H9 (cell line): ENCODE results near the gene CDH16. TPM values are rescaled to one million over a fixed set of nuclear protein-coding genes. Genes with fewer than 3 reads are reported as not detected.

ENCODE experiments used
- DNase-seq: peaks from one replicate; pipeline ENCODE4 v3.0.0-alpha.2; 2017
- H2AFZ ChIP-seq: one replicate; pipeline ENCODE4 v1.6.1; 2013; ENCODE audit warnings: mild to moderate bottlenecking, low read length, control low read depth, moderate library complexity
- H2AK5ac ChIP-seq: 2 replicates; pipeline ENCODE4 v1.6.1; 2013; ENCODE audit warnings: low read length, control low read depth, mixed read lengths; ENCODE audit not compliant: insufficient read length
- H2BK120ac ChIP-seq: one replicate; pipeline ENCODE4 v1.6.1; 2013; ENCODE audit warnings: low read depth, mild to moderate bottlenecking, low read length, control low read depth, inconsistent platforms; ENCODE audit not compliant: poor library complexity, severe bottlenecking
- H2BK12ac ChIP-seq: 2 replicates; pipeline ENCODE4 v1.6.1; 2013; ENCODE audit warnings: low read length, control low read depth, mixed read lengths, low read depth; ENCODE audit not compliant: insufficient read length
- H2BK15ac ChIP-seq: 2 replicates; pipeline ENCODE4 v1.6.1; 2013; ENCODE audit warnings: low read depth, low read length, control low read depth
- H2BK20ac ChIP-seq: one replicate; pipeline ENCODE4 v1.6.1; 2013; ENCODE audit warnings: low read depth, mild to moderate bottlenecking, low read length, control low read depth, inconsistent platforms; ENCODE audit not compliant: poor library complexity, severe bottlenecking
- H2BK5ac ChIP-seq: 2 replicates; pipeline ENCODE4 v1.6.1; 2013; ENCODE audit warnings: low read length, control low read depth, mixed read lengths; ENCODE audit not compliant: insufficient read length
- H3K14ac ChIP-seq: 2 replicates; pipeline ENCODE4 v1.6.1; 2013; ENCODE audit warnings: low read length, control low read depth; ENCODE audit not compliant: insufficient read depth
- H3K18ac ChIP-seq: 2 replicates; pipeline ENCODE4 v1.6.1; 2013; ENCODE audit warnings: low read depth, mild to moderate bottlenecking, mixed read lengths, low read length, control low read depth; ENCODE audit not compliant: insufficient read length
- H3K23ac ChIP-seq: 2 replicates; pipeline ENCODE4 v1.6.1; 2013; ENCODE audit warnings: low read length, control low read depth, mixed read lengths, low read depth; ENCODE audit not compliant: insufficient read length
- H3K23me2 ChIP-seq: 2 replicates; pipeline ENCODE4 v1.6.1; 2013; ENCODE audit warnings: low read depth, mild to moderate bottlenecking, mixed read lengths, low read length, control low read depth; ENCODE audit not compliant: insufficient read length, poor library complexity, severe bottlenecking
- H3K27ac ChIP-seq: 2 replicates; pipeline ENCODE4 v1.5.1; 2013; ENCODE audit warnings: low read length, control low read depth, mixed read lengths, low read depth; ENCODE audit not compliant: insufficient read length
- H3K27me3 ChIP-seq: 2 replicates; pipeline ENCODE4 v1.6.1; 2013; ENCODE audit warnings: low read length, control low read depth, inconsistent platforms; ENCODE audit not compliant: insufficient read depth
- H3K4ac ChIP-seq: 2 replicates; pipeline ENCODE4 v1.6.1; 2013; ENCODE audit warnings: low read depth, mild to moderate bottlenecking, control low read depth, inconsistent platforms, low read length, moderate library complexity
- H3K4me1 ChIP-seq: 2 replicates; pipeline ENCODE4 v1.6.1; 2013; ENCODE audit warnings: low read length, control low read depth, inconsistent platforms; ENCODE audit not compliant: insufficient read depth
- H3K4me2 ChIP-seq: 2 replicates; pipeline ENCODE4 v1.6.1; 2013; ENCODE audit warnings: low read length, control low read depth, mixed read lengths; ENCODE audit not compliant: insufficient read length, insufficient read depth
- H3K56ac ChIP-seq: 2 replicates; pipeline ENCODE4 v1.6.1; 2013; ENCODE audit warnings: low read depth, mild to moderate bottlenecking, mixed read lengths, low read length, control low read depth; ENCODE audit not compliant: insufficient read length
- H3K79me1 ChIP-seq: 2 replicates; pipeline ENCODE4 v1.6.1; 2013; ENCODE audit warnings: low read depth, mild to moderate bottlenecking, moderate library complexity, low read length, control low read depth, inconsistent platforms; ENCODE audit not compliant: insufficient read depth, poor library complexity, severe bottlenecking
- H3K79me2 ChIP-seq: 2 replicates; pipeline ENCODE4 v1.6.1; 2013; ENCODE audit warnings: low read length, control low read depth, inconsistent platforms; ENCODE audit not compliant: insufficient read depth
- H3K9ac ChIP-seq: 2 replicates; pipeline ENCODE4 v1.6.1; 2013; ENCODE audit warnings: low read length, control low read depth, mixed read lengths; ENCODE audit not compliant: insufficient read length; ENCODE audit errors: extremely low read depth
- H3K9me3 ChIP-seq: one replicate; pipeline ENCODE4 v1.6.1; 2013; ENCODE audit warnings: low read depth, low read length, inconsistent platforms; ENCODE audit not compliant: control insufficient read depth
- H3T11ph ChIP-seq: one replicate; pipeline ENCODE4 v1.6.1; 2013; ENCODE audit warnings: mild to moderate bottlenecking, low read length, control low read depth, inconsistent platforms
- H4K20me1 ChIP-seq: one replicate; pipeline ENCODE4 v1.6.1; 2013; ENCODE audit not compliant: control insufficient read depth, insufficient read length, insufficient read depth
- H4K5ac ChIP-seq: 2 replicates; pipeline ENCODE4 v1.6.1; 2013; ENCODE audit warnings: low read depth, mild to moderate bottlenecking, mixed read lengths, low read length, control low read depth; ENCODE audit not compliant: insufficient read length
- H4K8ac ChIP-seq: replicated peaks from 2 replicates; pipeline ENCODE4 v1.6.1; 2013; ENCODE audit warnings: low read length, control low read depth, mixed read lengths, low read depth; ENCODE audit not compliant: insufficient read length
- H4K91ac ChIP-seq: 2 replicates; pipeline ENCODE4 v1.6.1; 2013; ENCODE audit warnings: low read depth, mild to moderate bottlenecking, moderate library complexity, mixed read lengths, low read length, control low read depth; ENCODE audit not compliant: insufficient read length
- H3K27ac Mint-ChIP-seq, 3 experiments: 2 replicates in 2 of 3; 3 replicates in 1 of 3; pipeline ENCODE4 v1.8.0; 2020 to 2021; ENCODE audit warnings: mixed read lengths in 3 of 3, mild to moderate bottlenecking in 1 of 3, moderate library complexity in 1 of 3
- H3K27me3 Mint-ChIP-seq: 2 replicates; pipeline ENCODE4 v1.8.0; 2021; ENCODE audit warnings: low read depth, mild to moderate bottlenecking, moderate library complexity, mixed read lengths
- H3K36me3 Mint-ChIP-seq, 3 experiments: 2 replicates in 2 of 3; 3 replicates in 1 of 3; pipeline ENCODE4 v1.8.0; 2020 to 2021; ENCODE audit warnings: low read depth in 3 of 3, mixed read lengths in 3 of 3; ENCODE audit not compliant: insufficient read depth in 1 of 3
- H3K4me1 Mint-ChIP-seq, 2 experiments: 2 replicates each; pipeline ENCODE4 v1.8.0; 2020; ENCODE audit warnings: mixed read lengths in 2 of 2
- H3K4me3 Mint-ChIP-seq, 2 experiments: 2 replicates in 1 of 2; 3 replicates in 1 of 2; pipeline ENCODE4 v1.8.0; 2020 to 2021; ENCODE audit warnings: mild to moderate bottlenecking in 2 of 2, mixed read lengths in 2 of 2, moderate library complexity in 1 of 2
- H3K9me3 Mint-ChIP-seq, 2 experiments: 2 replicates in 1 of 2; 3 replicates in 1 of 2; pipeline ENCODE4 v1.8.0; 2020; ENCODE audit warnings: mild to moderate bottlenecking in 2 of 2, mixed read lengths in 2 of 2, moderate library complexity in 1 of 2
- CTCF ChIP-seq: fragments of 200-600 bp; sonication (generic); conservative IDR thresholded peaks from 3 replicates; pipeline ENCODE4 v1.8.0; 2021; ENCODE audit warnings: antibody characterized with exemption, mild to moderate bottlenecking
- WGBS: extraction: QIAGEN DNeasy Blood & Tissue Kit; methylation state at CpG from one replicate; pipeline ENCODE4 v1.1.7; 2013; ENCODE audit warnings: missing lambda C conversion rate, low lambda C conversion rate, mixed read lengths; ENCODE audit not compliant: insufficient read length; ENCODE audit errors: extremely low coverage; 5-methylcytosine and 5-hydroxymethylcytosine counted together
- total RNA-seq: library from RNA; stranded (reverse); gene quantifications from 2 replicates; pipeline ENCODE4 v1.2.1, GENCODE V29; 2021

The CDH16 gene
- total RNA-seq, 1 experiment from 2014 or later = not detected

GRCh38 chr16:66880288-66881013 lies 38.2 kb downstream of the CDH16 start, which contains the start of gene PDP2:
TSS of gene PDP2 (plus strand) at chr16:66880515. CDS start at chr16:66884285, 3,770 bp downstream.
- Mint-ChIP-seq H3K27ac (peak within 1 kb of the TSS; percentile 58 to 97 (median 95); a peak in 6 of 7 replicates), H3K27me3 (peaks cover 12% of the 10 kb centered on the region), H3K4me1 (peaks cover 10 to 13% of the 10 kb centered on the region in 2 experiments), H3K9me3 (no peaks in the 10 kb centered on the region; a peak in 1 of 5 replicates), H3K4me3 (peak within 1 kb of the TSS; percentile 94 to 96), H3K36me3 (peaks cover 9 to 14% (median 14%) of the 10 kb centered on the region in 3 experiments; a peak in 6 of 7 replicates)
- no peak within 1 kb of the TSS for H2BK20ac ChIP-seq
- H4K8ac ChIP-seq = no peak within 1 kb of the TSS
- no peak within 1 kb of the TSS for H2BK15ac ChIP-seq
- H4K20me1 ChIP-seq = no peaks in the 10 kb centered on the region
- peaks cover 2% of the 10 kb centered on the region for H3K79me1 ChIP-seq
- peaks cover 5% of the 10 kb centered on the region; the same call in 1 of the 2 replicates for H3K79me2 ChIP-seq
- H4K5ac ChIP-seq = no peak within 1 kb of the TSS
- no peak within 1 kb of the TSS for H3T11ph ChIP-seq
- H2AK5ac ChIP-seq = no peak within 1 kb of the TSS
- H2AFZ ChIP-seq = no peak within 1 kb of the TSS
- H3K18ac ChIP-seq = peak within 1 kb of the TSS; percentile 69
- H3K9ac ChIP-seq = peak within 1 kb of the TSS; percentile 59
- no peaks in the 10 kb centered on the region; the same call in 1 of the 2 replicates for H3K27me3 ChIP-seq
- no peak within 1 kb of the TSS for H2BK12ac ChIP-seq
- no peak within 1 kb of the TSS for H3K4ac ChIP-seq
- no peak within 1 kb of the TSS for H2BK5ac ChIP-seq
- WGBS = no CpG with 5 or more reads among the region's 58 CpGs
- H2BK120ac ChIP-seq = no peak within 1 kb of the TSS
- H3K27ac ChIP-seq = no peak within 1 kb of the TSS
- H3K23me2 ChIP-seq = peaks cover 6% of the 10 kb centered on the region
- no peaks in the 10 kb centered on the region; the same call in 1 of the 2 replicates for H3K4me1 ChIP-seq
- peak within 1 kb of the TSS; percentile 70 for H3K4me2 ChIP-seq
- no peaks in the 10 kb centered on the region for H3K9me3 ChIP-seq
- TF ChIP-seq CTCF = no peak
- no peak within 1 kb of the TSS for H3K23ac ChIP-seq
- H4K91ac ChIP-seq = no peak within 1 kb of the TSS
- DNase-seq = peak; percentile 99
- no peak within 1 kb of the TSS for H3K56ac ChIP-seq
- peak within 1 kb of the TSS; percentile 89; the same call in 1 of the 2 replicates for H3K14ac ChIP-seq
